ENCODE measurements around the gene GPR89B.
"Not testable (repeated sequence)": the region's sequence is repeated elsewhere in the genome, so short reads cannot be mapped to it uniquely, and the experiment has no call there.

GPR89B gene

DNA sequence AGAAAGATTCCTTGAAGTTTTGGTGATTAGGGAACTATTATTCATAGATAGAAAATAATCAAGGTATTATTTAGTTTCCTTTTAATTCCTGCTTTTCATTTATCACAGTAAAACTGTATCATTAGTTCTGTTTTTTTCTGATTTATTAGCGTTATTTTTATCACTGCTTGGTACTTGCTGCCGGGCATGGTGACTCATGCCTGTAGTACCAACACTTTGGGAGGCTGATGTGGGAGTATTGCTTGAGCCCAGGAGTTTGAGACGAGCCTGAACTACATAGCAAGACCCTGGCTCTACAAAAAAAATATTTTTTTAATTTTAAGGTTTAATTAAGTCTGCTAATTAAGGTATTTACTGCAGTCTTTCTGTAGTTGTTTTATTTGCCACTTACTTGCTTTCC, 59.7 kb downstream of the GPR89B start:
- not testable (repeated sequence) for H3K36me3 ChIP-seq; H3K4me3 ChIP-seq (ENCODE audit: low read depth in 1 of 2, low read length in 1 of 2); H3K27me3 ChIP-seq; H3K9me3 ChIP-seq; H3K27ac ChIP-seq; H3K4me1 ChIP-seq (ENCODE audit: control insufficient read depth in 1 of 2, insufficient read depth in 1 of 2, low read depth in 1 of 2, low read length in 1 of 2)

- not testable (repeated sequence) for H3K36me3 ChIP-seq; H3K4me1 ChIP-seq (ENCODE audit: control insufficient read depth in 1 of 2, insufficient read depth in 1 of 2, low read depth in 1 of 2, low read length in 1 of 2)
These were observed 64.7 kb downstream of the GPR89B start for GRCh38 chr1:147992916-147993315.

DNA sequence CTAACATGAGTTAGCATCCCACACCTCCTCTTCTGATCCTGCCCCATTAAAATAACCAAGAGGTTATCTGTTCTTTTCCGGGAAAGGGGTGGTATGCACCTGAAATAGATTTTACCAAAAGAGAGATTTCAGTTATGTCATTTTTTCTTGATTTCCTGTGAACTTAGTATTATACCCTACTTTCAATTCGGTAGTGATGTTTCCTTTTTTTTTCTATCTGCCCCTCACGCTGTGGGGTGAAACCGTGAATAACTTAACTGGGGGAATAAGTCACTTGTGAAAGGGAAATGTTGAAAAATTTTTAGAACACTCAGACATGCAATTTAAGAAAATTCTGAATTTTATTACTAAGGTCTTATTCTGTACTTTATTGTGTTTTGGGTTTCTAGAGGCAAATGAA, 65.2 kb downstream of the GPR89B start:
- not testable (repeated sequence) for H3K36me3 ChIP-seq, H3K27ac ChIP-seq, H3K9me3 ChIP-seq

More at GRCh38 chr1:147992916-147993315, 64.7 kb downstream of the GPR89B start:
- H3K27ac ChIP-seq; H3K4me3 ChIP-seq (ENCODE audit: low read depth in 1 of 2, low read length in 1 of 2); H3K27me3 ChIP-seq; H3K9me3 ChIP-seq: not testable (repeated sequence)

GRCh38 chr1:147993825-147994615, 65.8 kb downstream of the GPR89B start:
- H3K27me3 ChIP-seq; H3K4me3 ChIP-seq (ENCODE audit: low read depth in 1 of 2, low read length in 1 of 2); H3K4me1 ChIP-seq (ENCODE audit: control insufficient read depth in 1 of 2, insufficient read depth in 1 of 2, low read depth in 1 of 2, low read length in 1 of 2); H3K27ac ChIP-seq; H3K36me3 ChIP-seq; H3K9me3 ChIP-seq: not testable (repeated sequence)

More for the DNA sequence above, 65.2 kb downstream of the GPR89B start:
- not testable (repeated sequence) for H3K4me1 ChIP-seq (ENCODE audit: control insufficient read depth in 1 of 2, insufficient read depth in 1 of 2, low read depth in 1 of 2, low read length in 1 of 2); H3K27me3 ChIP-seq; H3K4me3 ChIP-seq (ENCODE audit: low read depth in 1 of 2, low read length in 1 of 2)

GRCh38 chr1:147996088-147996487, 67.9 kb downstream of the GPR89B start:
- H3K27ac ChIP-seq; H3K9me3 ChIP-seq; H3K4me1 ChIP-seq (ENCODE audit: control insufficient read depth in 1 of 2, insufficient read depth in 1 of 2, low read depth in 1 of 2, low read length in 1 of 2); H3K27me3 ChIP-seq; H3K36me3 ChIP-seq; H3K4me3 ChIP-seq (ENCODE audit: low read depth in 1 of 2, low read length in 1 of 2): not testable (repeated sequence)

DNA sequence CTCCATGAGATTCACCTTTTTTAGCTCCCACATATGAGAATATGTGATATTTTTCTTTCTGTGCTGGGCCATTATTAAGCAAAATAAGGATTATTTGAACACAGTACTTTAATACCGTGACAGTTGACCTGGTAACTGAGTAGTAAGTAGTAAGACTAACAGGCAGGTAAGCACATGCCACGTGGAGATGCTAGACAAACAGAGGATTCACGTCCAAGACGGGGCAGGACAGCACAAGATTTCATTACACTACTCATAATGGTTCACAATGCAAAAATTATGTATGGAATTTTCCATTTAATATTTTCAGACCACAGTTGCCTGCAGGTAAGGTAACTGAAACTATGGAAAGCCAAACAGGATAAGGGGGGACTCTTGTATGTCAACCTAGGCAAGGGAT, 79.5 kb downstream of the GPR89B start:
- H3K27ac ChIP-seq; H3K4me3 ChIP-seq (ENCODE audit: low read depth in 1 of 2, low read length in 1 of 2); H3K36me3 ChIP-seq; H3K9me3 ChIP-seq; H3K4me1 ChIP-seq (ENCODE audit: control insufficient read depth in 1 of 2, insufficient read depth in 1 of 2, low read depth in 1 of 2, low read length in 1 of 2): not testable (repeated sequence)
- H3K27me3 ChIP-seq = peaks cover 32% of the 10 kb centered on the region

DNA sequence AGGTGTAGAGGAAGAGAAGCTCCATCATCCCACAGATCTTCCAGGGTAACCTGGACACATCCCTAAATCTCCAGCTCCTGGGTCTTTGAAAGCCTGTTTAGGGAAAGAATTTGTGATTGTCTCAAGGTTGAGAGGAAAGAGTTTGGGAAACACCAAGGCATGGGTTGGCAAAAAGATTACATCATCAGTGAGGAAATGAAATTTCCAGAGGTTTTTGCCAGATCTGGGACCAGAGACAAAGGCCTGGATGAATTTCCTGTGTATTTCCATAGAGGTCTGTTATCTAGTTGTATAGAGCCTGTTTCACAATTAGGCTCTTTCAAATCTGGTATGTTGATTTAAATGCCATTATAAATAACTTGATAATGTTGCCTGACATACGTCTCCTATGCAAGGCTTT, 82.3 kb downstream of the GPR89B start:
- Histone ChIP-seq H3K4me1 (ENCODE audit: control insufficient read depth in 1 of 2, insufficient read depth in 1 of 2, low read depth in 1 of 2, low read length in 1 of 2) (no peaks in the 10 kb centered on the region), H3K4me3 (ENCODE audit: low read depth in 1 of 2, low read length in 1 of 2) (no peak overlapping the region), H3K27ac (no peak overlapping the region), H3K36me3 (no peaks in the 10 kb centered on the region), H3K9me3 (no peaks in the 10 kb centered on the region), H3K27me3 (peaks cover 60% of the 10 kb centered on the region)
- no peak for TF ChIP-seq CTCF (IDR thresholded peaks at IDR 0.05)

DNA sequence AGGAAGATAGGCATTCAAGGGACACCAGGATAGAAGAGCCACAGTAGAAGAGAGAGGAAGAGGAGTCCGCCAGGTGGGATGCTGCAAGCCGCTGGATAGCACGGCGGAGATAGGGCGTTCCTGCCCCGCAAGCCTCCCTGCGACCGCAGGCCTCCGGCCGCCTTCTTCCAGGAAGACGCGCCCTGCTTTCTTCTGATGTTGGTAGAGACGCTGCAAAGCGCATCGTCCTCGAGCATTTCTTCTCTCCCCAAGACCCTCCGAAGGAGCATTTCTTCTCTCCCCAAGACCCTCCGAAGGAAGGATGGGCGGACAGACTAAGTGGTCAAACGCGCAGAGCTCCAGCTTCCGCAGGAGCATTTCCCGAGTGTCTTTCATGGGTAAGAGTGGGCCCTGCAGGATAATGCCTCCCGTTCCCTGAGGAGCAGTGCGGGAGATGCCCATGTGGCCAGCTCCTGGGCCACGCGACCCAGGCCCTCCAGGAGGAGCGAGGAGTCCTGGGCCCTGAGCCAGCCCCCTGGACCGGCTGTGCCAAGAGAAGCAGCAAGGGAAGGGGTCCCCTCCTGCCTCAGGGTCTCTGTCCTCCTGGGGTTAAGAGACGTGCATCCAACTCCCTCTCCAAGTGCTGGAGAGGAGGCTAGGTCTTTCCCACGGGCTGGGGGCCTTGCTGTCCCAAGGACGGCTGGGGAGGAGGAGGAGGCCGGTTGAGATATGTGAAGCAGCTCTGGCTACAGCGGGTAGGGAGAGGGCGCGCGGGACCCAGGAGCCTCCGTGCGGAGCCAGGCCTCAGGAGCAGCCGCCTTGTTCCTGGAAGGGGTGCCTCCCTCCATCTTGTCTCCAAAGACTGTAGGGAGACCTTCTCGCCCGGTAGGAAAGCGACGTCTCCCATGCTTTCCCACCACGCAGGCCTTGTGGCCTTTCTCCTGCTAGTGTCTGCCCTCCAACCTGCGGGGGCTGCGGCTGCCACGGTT, 85.2 kb downstream of the GPR89B start:
- peaks cover 74% of the 10 kb centered on the region for H3K27me3 ChIP-seq
- H3K27ac ChIP-seq; H3K4me3 ChIP-seq (ENCODE audit: low read depth in 1 of 2, low read length in 1 of 2); H3K9me3 ChIP-seq; H3K4me1 ChIP-seq (ENCODE audit: control insufficient read depth in 1 of 2, insufficient read depth in 1 of 2, low read depth in 1 of 2, low read length in 1 of 2); H3K36me3 ChIP-seq: not testable (repeated sequence)

GRCh38 chr1:148014289-148015200, 86.3 kb downstream of the GPR89B start:
- peaks cover 74% of the 10 kb centered on the region for H3K27me3 ChIP-seq
- not testable (repeated sequence) for H3K4me1 ChIP-seq (ENCODE audit: control insufficient read depth in 1 of 2, insufficient read depth in 1 of 2, low read depth in 1 of 2, low read length in 1 of 2); H3K36me3 ChIP-seq; H3K4me3 ChIP-seq (ENCODE audit: low read depth in 1 of 2, low read length in 1 of 2); H3K9me3 ChIP-seq; H3K27ac ChIP-seq

- not testable (repeated sequence) for H3K27ac ChIP-seq; H3K4me3 ChIP-seq (ENCODE audit: low read depth in 1 of 2, low read length in 1 of 2); H3K36me3 ChIP-seq; H3K9me3 ChIP-seq; H3K4me1 ChIP-seq (ENCODE audit: control insufficient read depth in 1 of 2, insufficient read depth in 1 of 2, low read depth in 1 of 2, low read length in 1 of 2); H3K27me3 ChIP-seq
These were observed 96.7 kb downstream of the GPR89B start for GRCh38 chr1:148024918-148025317.

DNA sequence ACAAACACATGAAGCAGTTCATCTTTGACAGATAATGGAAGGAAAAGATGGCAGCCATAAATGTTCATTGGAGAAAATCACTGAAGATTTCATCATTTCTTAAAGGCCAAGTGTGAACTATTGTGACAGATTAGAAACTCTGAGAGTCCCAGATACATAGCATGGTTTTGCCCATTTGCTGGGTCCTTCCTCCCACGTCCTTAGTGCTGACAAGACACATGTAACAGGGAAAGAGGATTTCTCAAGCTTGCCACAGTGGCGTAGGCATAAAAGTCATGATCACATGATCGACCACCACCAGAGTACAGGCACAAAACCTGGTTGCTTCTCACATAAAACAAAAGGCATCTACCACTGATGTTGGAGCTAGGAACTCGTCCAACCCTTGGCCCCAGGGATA, 98.8 kb downstream of the GPR89B start:
- not testable (repeated sequence) for H3K9me3 ChIP-seq; H3K36me3 ChIP-seq; H3K4me3 ChIP-seq (ENCODE audit: low read depth in 1 of 2, low read length in 1 of 2); H3K27ac ChIP-seq; H3K27me3 ChIP-seq; H3K4me1 ChIP-seq (ENCODE audit: control insufficient read depth in 1 of 2, insufficient read depth in 1 of 2, low read depth in 1 of 2, low read length in 1 of 2)

GRCh38 chr1:148032247-148032646, 104.0 kb downstream of the GPR89B start:
- not testable (repeated sequence) for H3K9me3 ChIP-seq; H3K4me1 ChIP-seq (ENCODE audit: control insufficient read depth in 1 of 2, insufficient read depth in 1 of 2, low read depth in 1 of 2, low read length in 1 of 2); H3K36me3 ChIP-seq; H3K4me3 ChIP-seq (ENCODE audit: low read depth in 1 of 2, low read length in 1 of 2); H3K27ac ChIP-seq
- peaks cover 47% of the 10 kb centered on the region for H3K27me3 ChIP-seq
